ENCODE results near the gene CLEC4C.

DNA sequence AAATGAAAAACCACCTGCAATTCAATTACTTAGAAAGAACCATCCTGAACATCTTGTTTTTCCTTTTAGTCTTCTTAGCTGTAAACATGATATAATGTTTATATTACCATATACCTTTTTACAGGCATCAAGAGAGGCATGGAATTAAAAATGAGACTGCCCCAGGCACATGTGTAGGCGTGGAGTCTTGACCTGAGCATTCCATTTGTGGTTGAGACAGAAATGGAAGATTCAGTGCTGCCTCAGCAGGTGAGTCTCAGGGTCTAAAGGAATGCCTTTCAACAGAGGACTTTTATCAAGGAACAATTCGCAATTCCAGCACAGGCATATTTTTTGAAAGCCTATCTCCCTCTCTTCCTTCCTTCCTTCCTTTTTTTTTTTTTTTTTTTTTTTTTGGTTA lies 9.8 kb upstream of the CLEC4C start:
- no peak for TF ChIP-seq CTCF (IDR thresholded peaks at IDR 0.05)
- no peak for TF ChIP-seq POLR2AphosphoS5 (IDR thresholded peaks at IDR 0.05)

Data from breast epithelium (tissue), 3 donors.